Heart right ventricle (tissue), 16 donors: ENCODE results near the gene RBFOX2. TPM values are rescaled to one million over a fixed set of nuclear protein-coding genes. Genes with fewer than 3 reads are reported as not detected.

Source experiments
- ATAC-seq, 8 donors: fragments of 200-7000 bp; cut with Tn5 transposase; one replicate each; pipeline ENCODE4 v1.9.1; 2020; ENCODE audit warnings: mild to moderate bottlenecking in 8 of 8, moderate library complexity in 8 of 8, moderate number of reproducible peaks in 1 of 8
- DNase-seq, 2 donors: peaks; one replicate each; pipeline ENCODE4 v3.0.0-alpha.2; 2020
- H3K27ac ChIP-seq, 10 donors: fragments of 200-600 bp; sonication (generic) in 2 of 10; one replicate each; pipeline versions ENCODE4 v1.5.0 to v1.8.0; 2020 to 2022; ENCODE audit warnings: mild to moderate bottlenecking in 3 of 10
- H3K27me3 ChIP-seq, 7 donors: fragments of 200-600 bp; one replicate each; pipeline ENCODE4 v1.8.0; 2021 to 2022; ENCODE audit warnings: mild to moderate bottlenecking in 2 of 7
- H3K36me3 ChIP-seq, 9 donors: fragments of 200-600 bp; sonication (generic) in 1 of 9; one replicate each; pipeline versions ENCODE4 v1.5.0 to v1.8.0; 2020 to 2022; ENCODE audit warnings: mild to moderate bottlenecking in 2 of 9
- H3K4me1 ChIP-seq, 9 donors: fragments of 200-600 bp; sonication (generic) in 1 of 9; one replicate each; pipeline versions ENCODE4 v1.5.0 to v1.8.0; 2020 to 2022; ENCODE audit warnings: mild to moderate bottlenecking in 4 of 9
- H3K4me3 ChIP-seq, 10 donors: fragments of 200-600 bp; sonication (generic) in 2 of 10; one replicate each; pipeline versions ENCODE4 v1.5.0 to v1.8.0; 2020 to 2022; ENCODE audit warnings: mild to moderate bottlenecking in 7 of 10, moderate library complexity in 2 of 10
- H3K9me3 ChIP-seq, 11 donors: fragments of 200-600 bp in 10 of 11; sonication (generic) in 2 of 11; one replicate each; pipeline versions ENCODE4 v1.5.0 to v1.8.0; 2013 to 2022; ENCODE audit warnings: mild to moderate bottlenecking in 2 of 11, control low read depth in 1 of 11, moderate library complexity in 1 of 11
- CTCF ChIP-seq, 9 donors: fragments of 200-600 bp; sonication (generic) in 2 of 9; IDR thresholded peaks; one replicate each; pipeline versions ENCODE4 v1.5.0 to v1.8.0; 2021 to 2022; ENCODE audit warnings: antibody characterized with exemption in 9 of 9, mild to moderate bottlenecking in 5 of 9, moderate library complexity in 1 of 9
- WGBS, 2 donors: extraction: QIAGEN DNeasy Blood & Tissue Kit; methylation state at CpG; one replicate each; pipeline ENCODE4 v1.1.7; 2013; ENCODE audit warnings: inconsistent platforms in 1 of 2; 5-methylcytosine and 5-hydroxymethylcytosine counted together
- intact Hi-C, 10 donors: fragments of 100-400 bp; cut with DNase I; formaldehyde crosslinking; loops; one replicate each; pipeline versions ENCODE4 v1.11.1 to v1.14.2; 2022
- polyA plus RNA-seq, 2 donors: library from polyadenylated mRNA; stranded (reverse); fragments of 200-250 nt; gene quantifications; one replicate each; pipeline ENCODE4 v1.2.3, GENCODE V29; 2013
- total RNA-seq, 10 donors: library from RNA; stranded (reverse); fragmentation: NEBNext Ultra II Directional in 3 of 10; extraction: Animal tissue kit (Norgen Biotek cat#: 25700) in 3 of 10; gene quantifications; one replicate each; pipeline versions ENCODE4 v1.2.1 to v1.2.4, GENCODE V29; 2021 to 2023
- donor health status: Arrhythmogenic right ventricular cardiomyopathy.
- donor health status: ischemic (EF 13 %, LVEDD 7.1; RV severe dilation, severe dysfunction).
- donor health status: healthy with polysubstance abuse.
- donor health status: DM: no; HTN: yes; CAD: no.
- donor health status: DM: no; HTN: no; CAD: no.
- donor health status: ischemic (EF 25% LVEDD 6.9; RV normal size, moderate dysfunction).
- donor health status: ischemic (EF 25% LVEDD 5.7; RV mildly dilated, moderate dysfunction).
- donor health status: healthy.
- donor health status: DM: yes; HTN: yes; CAD: no.
- donor health status: Ischemic cardiomyopathy.
- donor health status: ischemic (EF 35%, LVEDD 5.7; RV mildly dilated, moderate dysfunction).
- donor health status: nonischemic (EF 11% LVEDD 7.7; RV severe dilation, severe dysfunction).
- donor health status: DM: yes; HTN: yes; CAD: no.
- donor health status: PGD.
- donor health status: ischemic (EF 29% LVEDD 5.4; RV normal size, mild dysfunction).
- donor health status: nonischemic (EF 23%, LVEDD 6.1; RV moderate dilation, normal function).

Gene RBFOX2
- total and polyA plus RNA-seq, 12 donors: 18.0 to 105 (median 90.4) TPM

GRCh38 chr22:35784633-35785032, 244.0 kb downstream of the RBFOX2 start:
- H3K36me3 ChIP-seq: peaks cover 0 to 28% (median 6%) of the 10 kb centered on the region in 9 donors
- H3K4me3 ChIP-seq: no peak overlapping the region
- no peaks in the 10 kb centered on the region for H3K27me3 ChIP-seq
- H3K27ac ChIP-seq: no peak overlapping the region
- 97% methylated on average over 21 of the region's 21 CpGs for WGBS, 2 donors
- TF ChIP-seq CTCF (IDR thresholded peaks at IDR 0.05): no peak
- ATAC-seq (peak in 1 of 8 donors; percentile 43), DNase-seq (no peak)
- intact Hi-C loops: loop anchor here in 1 of 10 donors (10.0 kb wide), 1 partner anchor 50 kb away; no protein-coding TSS in a partner anchor
- peaks cover 0 to 61% (median 42%) of the 10 kb centered on the region in 9 donors for H3K4me1 ChIP-seq
- H3K9me3 ChIP-seq: no peaks in the 10 kb centered on the region

- Histone ChIP-seq H3K4me1 (peaks cover 0 to 61% (median 42%) of the 10 kb centered on the region in 9 donors), H3K36me3 (peaks cover 0 to 33% (median 6%) of the 10 kb centered on the region in 9 donors), H3K4me3 (no peak overlapping the region), H3K27ac (no peak overlapping the region), H3K9me3 (no peaks in the 10 kb centered on the region), H3K27me3 (no peaks in the 10 kb centered on the region)
- TF ChIP-seq CTCF (IDR thresholded peaks at IDR 0.05): no peak
- DNase-seq (no peak), ATAC-seq (peak in 4 of 8 donors; percentile 13 to 57 (median 27))
- intact Hi-C loops: loop anchor here in 1 of 10 donors (10.0 kb wide), 1 partner anchor 51 kb away; no protein-coding TSS in a partner anchor
- WGBS, 2 donors: 90% methylated on average over 11 of the region's 11 CpGs
These were observed 244.5 kb downstream of the RBFOX2 start for GRCh38 chr22:35783943-35784614.

- H3K27ac ChIP-seq: peak overlapping the region in 3 of 10 donors; percentile 37 to 52 (median 45)
- DNase-seq (no peak), ATAC-seq (no peak)
- 78 to 80% methylated on average over 5 of the region's 5 CpGs for WGBS, 2 donors
- no peaks in the 10 kb centered on the region for H3K27me3 ChIP-seq
- no peak overlapping the region for H3K4me3 ChIP-seq
- H3K4me1 ChIP-seq: peaks cover 0 to 70% (median 42%) of the 10 kb centered on the region in 9 donors
- intact Hi-C loops: loop anchor here in 1 of 10 donors (10.0 kb wide), 1 partner anchor 52 kb away; no protein-coding TSS in a partner anchor
- H3K9me3 ChIP-seq: no peaks in the 10 kb centered on the region
- peaks cover 0 to 31% (median 6%) of the 10 kb centered on the region in 9 donors for H3K36me3 ChIP-seq
- no peak for TF ChIP-seq CTCF (IDR thresholded peaks at IDR 0.05)
These were observed 246.1 kb downstream of the RBFOX2 start for GRCh38 chr22:35782504-35782903.

- DNase-seq (no peak), ATAC-seq (peak in 6 of 8 donors; percentile 20 to 60 (median 36))
- H3K4me3 ChIP-seq: no peak overlapping the region
- H3K27ac ChIP-seq: peak overlapping the region in 3 of 10 donors; percentile 37 to 52 (median 45)
- no peaks in the 10 kb centered on the region for H3K27me3 ChIP-seq
- H3K9me3 ChIP-seq: no peaks in the 10 kb centered on the region
- 40 to 54% methylated on average over 3 of the region's 3 CpGs for WGBS, 2 donors
- no peak for TF ChIP-seq CTCF (IDR thresholded peaks at IDR 0.05)
- intact Hi-C loops: loop anchor here in 1 of 10 donors (10.0 kb wide), 1 partner anchor 53 kb away; no protein-coding TSS in a partner anchor
- peaks cover 0 to 34% (median 6%) of the 10 kb centered on the region in 9 donors for H3K36me3 ChIP-seq
- H3K4me1 ChIP-seq: peaks cover 0 to 72% (median 42%) of the 10 kb centered on the region in 9 donors
These were observed 246.7 kb downstream of the RBFOX2 start for GRCh38 chr22:35781898-35782297.
